Activated T-cell treated with anti-CD3 and anti-CD28 coated beads for 1 hour (primary cell): ENCODE results near the gene CBFA2T3.
"Not testable (repeated sequence)": the region's sequence is repeated elsewhere in the genome, so short reads cannot be mapped to it uniquely, and the experiment has no call there.

Source experiments
- DNase-seq: peaks from one replicate; pipeline ENCODE4 v3.0.0-alpha.2; 2020; ENCODE audit warnings: low read depth

CBFA2T3 gene

GRCh38 chr16:88977018-88977811 is at the start of gene CBFA2T3:
Gene CBFA2T3, minus strand, starts transcription at chr16:88977207. Its CDS starts 400 bp downstream, at chr16:88976807.
- no peak for DNase-seq

- no peak for DNase-seq
Measured at GRCh38 chr16:89026121-89026612, 49.2 kb upstream of the CBFA2T3 start.

GRCh38 chr16:89025636-89026035 is 48.6 kb upstream of the CBFA2T3 start:
- DNase-seq: no peak

GRCh38 chr16:89024546-89025060 is 47.6 kb upstream of the CBFA2T3 start:
- no peak for DNase-seq

- DNase-seq: no peak
Measured at GRCh38 chr16:89023621-89024511, 46.9 kb upstream of the CBFA2T3 start.

GRCh38 chr16:89023151-89023551 is 46.1 kb upstream of the CBFA2T3 start:
- DNase-seq: no peak

GRCh38 chr16:89022051-89022836 is 45.2 kb upstream of the CBFA2T3 start:
- no peak for DNase-seq

- DNase-seq: no peak
Measured at GRCh38 chr16:89020925-89021595, 44.1 kb upstream of the CBFA2T3 start.

- DNase-seq: no peak
Measured at GRCh38 chr16:89020068-89020924, 43.3 kb upstream of the CBFA2T3 start.

GRCh38 chr16:89019511-89019910 is 42.5 kb upstream of the CBFA2T3 start:
- no peak for DNase-seq

GRCh38 chr16:89018282-89019158 is 41.5 kb upstream of the CBFA2T3 start:
- no peak for DNase-seq

GRCh38 chr16:89017543-89018281 is 40.7 kb upstream of the CBFA2T3 start:
- no peak for DNase-seq

GRCh38 chr16:89016561-89016960 is 39.6 kb upstream of the CBFA2T3 start:
- DNase-seq: not testable (repeated sequence)

- no peak for DNase-seq
Measured at GRCh38 chr16:89015271-89015859, 38.4 kb upstream of the CBFA2T3 start.

- no peak for DNase-seq
Measured at GRCh38 chr16:89014403-89015230, 37.6 kb upstream of the CBFA2T3 start.

GRCh38 chr16:89013692-89014402 is 36.8 kb upstream of the CBFA2T3 start:
- no peak for DNase-seq

GRCh38 chr16:89013111-89013510 is 36.1 kb upstream of the CBFA2T3 start:
- no peak for DNase-seq
